NCI-H748 (cell line): ENCODE data around the gene TRAFD1.

Source experiments
- DNase-seq: peaks from one replicate; lab custom pipeline; 2025; ENCODE audit not compliant: unreplicated experiment; lab: John Stamatoyannopoulos, UW

Gene TRAFD1

DNA sequence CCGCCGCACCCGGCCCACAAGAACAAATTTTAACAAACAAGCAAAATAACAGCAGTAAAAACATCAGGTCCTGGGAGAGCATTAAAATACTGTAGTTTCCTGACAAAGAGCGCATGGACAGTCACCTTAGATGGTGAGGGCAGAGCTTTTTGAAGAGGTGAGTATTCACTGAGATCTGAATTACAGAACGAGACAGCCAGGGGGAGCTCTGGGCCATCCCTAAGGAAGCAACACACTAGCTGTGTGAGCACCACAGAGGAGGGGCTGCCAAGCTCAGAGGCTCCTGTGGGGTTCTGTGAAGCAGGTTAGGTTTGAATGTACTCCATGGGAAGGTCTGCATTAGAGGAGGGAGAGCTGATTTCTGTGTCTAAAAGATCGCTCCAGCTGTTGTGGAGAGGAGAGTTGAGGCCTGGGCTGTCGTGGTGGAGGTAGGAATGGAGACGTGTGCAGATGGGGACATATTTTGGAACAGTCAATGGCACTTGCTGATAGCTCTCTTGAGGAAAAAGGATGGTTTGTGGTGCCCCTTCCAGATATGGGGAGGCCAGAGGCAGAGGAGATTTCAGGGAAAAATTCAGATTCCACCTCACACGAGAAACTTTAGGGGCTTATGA, 72.9 kb downstream of the TRAFD1 start:
- DNase-seq, result peak; percentile 65

DNA sequence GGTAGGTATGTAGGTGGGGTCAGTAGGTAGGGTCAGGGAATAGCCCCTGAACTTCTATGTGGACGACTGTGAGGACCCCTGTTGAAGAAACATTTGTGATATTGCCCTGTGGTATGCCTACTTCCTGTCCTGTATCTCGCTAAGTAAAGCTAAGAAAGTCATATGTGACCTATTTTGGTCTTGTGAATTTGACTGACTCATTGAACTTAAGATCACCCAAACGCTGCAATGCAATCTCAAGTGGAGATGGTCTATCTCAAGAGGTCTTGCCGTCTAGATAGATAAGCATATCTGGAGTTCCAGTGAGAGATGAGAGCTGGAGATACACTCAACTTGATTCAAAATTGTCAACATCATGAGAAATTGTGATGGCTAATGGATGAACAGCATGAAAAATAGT, 73.8 kb downstream of the TRAFD1 start:
- DNase-seq, result no peak
